GM23338 (cell line): ENCODE data around the gene NOP9. TPM values are rescaled to one million over a fixed set of nuclear protein-coding genes. Genes with fewer than 3 reads are reported as not detected.

Experiments used
- ATAC-seq: fragments of 200-7000 bp; cut with Tn5 transposase; 3 replicates; pipeline ENCODE4 v1.9.1; 2020
- DNase-seq: peaks from one replicate; pipeline ENCODE4 v3.0.0-alpha.2; 2015; ENCODE audit warnings: low spot score
- H2AFZ ChIP-seq: fragments of 200-600 bp; sonication (generic); 2 replicates; pipeline ENCODE4 v1.8.0; 2016; ENCODE audit warnings: antibody characterized with exemption, mild to moderate bottlenecking, moderate library complexity
- H3F3A ChIP-seq: fragments of 200-600 bp; sonication (generic); replicated peaks from 2 replicates; pipeline ENCODE4 v1.8.0; 2017; ENCODE audit warnings: antibody characterized with exemption, mixed run types, low read depth
- H3K27ac ChIP-seq: fragments of 200-600 bp; sonication (generic); 2 replicates; pipeline ENCODE4 v1.6.1; 2016; ENCODE audit warnings: low read depth
- H3K27me3 ChIP-seq: fragments of 200-600 bp; sonication (generic); 2 replicates; pipeline ENCODE4 v1.8.0; 2016; ENCODE audit warnings: mild to moderate bottlenecking, mixed run types, moderate library complexity; ENCODE audit not compliant: insufficient read depth
- H3K36me3 ChIP-seq: fragments of 200-600 bp; sonication (generic); 2 replicates; pipeline ENCODE4 v1.8.0; 2016; ENCODE audit warnings: mild to moderate bottlenecking; ENCODE audit not compliant: insufficient read depth
- H3K4me1 ChIP-seq: fragments of 200-600 bp; sonication (generic); 2 replicates; pipeline ENCODE4 v1.8.0; 2016; ENCODE audit warnings: mild to moderate bottlenecking, moderate library complexity; ENCODE audit not compliant: insufficient read depth
- H3K4me2 ChIP-seq: fragments of 200-600 bp; sonication (generic); 2 replicates; pipeline ENCODE4 v1.7.1; 2017; ENCODE audit warnings: mixed run types
- H3K4me3 ChIP-seq: fragments of 200-600 bp; sonication (generic); 2 replicates; pipeline ENCODE4 v1.6.1; 2016; ENCODE audit warnings: mixed run types
- H3K79me2 ChIP-seq: fragments of 200-600 bp; sonication (generic); replicated peaks from 2 replicates; pipeline ENCODE4 v1.8.0; 2017; ENCODE audit warnings: mild to moderate bottlenecking; ENCODE audit not compliant: insufficient read depth
- H3K9me2 ChIP-seq: fragments of 200-600 bp; sonication (generic); 2 replicates; pipeline ENCODE4 v1.8.0; 2017; ENCODE audit not compliant: insufficient read depth
- H4K20me1 ChIP-seq: fragments of 200-600 bp; sonication (generic); replicated peaks from 2 replicates; pipeline ENCODE4 v1.8.0; 2017; ENCODE audit warnings: mild to moderate bottlenecking; ENCODE audit not compliant: insufficient read depth
- H3K27ac Mint-ChIP-seq: 2 replicates; pipeline ENCODE4 v1.8.0; 2020; ENCODE audit warnings: inconsistent platforms, mild to moderate bottlenecking, moderate library complexity, mixed read lengths
- H3K27me3 Mint-ChIP-seq: 3 replicates; pipeline ENCODE4 v1.8.0; 2022; ENCODE audit warnings: low read depth, mild to moderate bottlenecking, moderate library complexity, mixed read lengths, inconsistent platforms; ENCODE audit not compliant: insufficient read depth, poor library complexity
- H3K36me3 Mint-ChIP-seq: 3 replicates; pipeline ENCODE4 v1.8.0; 2021; ENCODE audit warnings: low read depth, mild to moderate bottlenecking, inconsistent platforms, moderate library complexity, mixed read lengths
- H3K4me1 Mint-ChIP-seq: 3 replicates; pipeline ENCODE4 v1.8.0; 2020; ENCODE audit warnings: mild to moderate bottlenecking, inconsistent platforms, mixed read lengths
- H3K4me3 Mint-ChIP-seq: 3 replicates; pipeline ENCODE4 v1.8.0; 2021; ENCODE audit warnings: moderate library complexity, mild to moderate bottlenecking, inconsistent platforms, mixed read lengths
- H3K9me3 Mint-ChIP-seq: 3 replicates; pipeline ENCODE4 v1.8.0; 2020; ENCODE audit warnings: moderate library complexity, mild to moderate bottlenecking, inconsistent platforms, mixed read lengths
- CREB1 ChIP-seq: fragments of 250-450 bp; sonication (Bioruptor Pico); IDR thresholded peaks from 2 replicates; pipeline ENCODE4 v1.5.0; 2020; ENCODE audit warnings: low read depth, mild to moderate bottlenecking, moderate library complexity
- CTCF ChIP-seq, 2 experiments: fragments of 200-600 bp in 1 of 2; sonication (generic) in 1 of 2; conservative IDR thresholded peaks; 2 replicates each; pipeline versions ENCODE4 v1.5.1 to v1.6.1; 2016 to 2017; ENCODE audit warnings: antibody characterized with exemption in 2 of 2, low read depth in 2 of 2, mild to moderate bottlenecking in 2 of 2, moderate library complexity in 1 of 2
- EZH2phosphoT487 ChIP-seq: fragments of 200-600 bp; sonication (generic); IDR thresholded peaks from one replicate; pipeline ENCODE4 v1.8.1; 2018; ENCODE audit warnings: antibody characterized with exemption; ENCODE audit not compliant: unreplicated experiment
- REST ChIP-seq: IDR thresholded peaks from one replicate; pipeline ENCODE4 v1.6.1; 2018; ENCODE audit warnings: antibody characterized with exemption; ENCODE audit not compliant: unreplicated experiment
- STAT1 ChIP-seq: IDR thresholded peaks from one replicate; pipeline ENCODE4 v1.6.1; 2016; ENCODE audit warnings: antibody characterized with exemption; ENCODE audit not compliant: unreplicated experiment
- ZNF114 ChIP-seq: fragments of 250-450 bp; sonication (Bioruptor Pico); IDR thresholded peaks from 2 replicates; pipeline ENCODE4 v1.5.0; 2020; ENCODE audit warnings: mild to moderate bottlenecking, moderate library complexity
- ZNF331 ChIP-seq: fragments of 250-450 bp; sonication (Bioruptor Pico); IDR thresholded peaks from 2 replicates; pipeline ENCODE4 v1.5.0; 2020; ENCODE audit warnings: low read depth, mild to moderate bottlenecking, moderate library complexity
- polyA plus RNA-seq: library from polyadenylated mRNA; unstranded; fragments of >200 nt; fragmentation: Nextera tagmentation; extraction: Ambion mirVana; gene quantifications from 2 replicates; pipeline ENCODE4 v1.2.1, GENCODE V29; 2016
- total RNA-seq: library from RNA; depleted of rRNA; stranded (reverse); fragments of >200 nt; shearing (Covaris generic); gene quantifications from 2 replicates; pipeline ENCODE4 v1.2.3, GENCODE V29; 2014

NOP9 gene
- total and polyA plus RNA-seq, 2 experiments from 2014 or later: 7.9 to 32.8 TPM

GRCh38 chr14:24310646-24311604 is 11.3 kb downstream of the NOP9 start, which contains the start of gene LTB4R:
Gene LTB4R (plus strand): TSS chr14:24311502. CDS start chr14:24315652, 4,150 bp downstream.
- Histone ChIP-seq H3K4me1 (peaks cover 4% of the 10 kb centered on the region; the same call in 1 of the 2 replicates), H3K4me3 (peak within 1 kb of the TSS; percentile 51), H3F3A (no peaks in the 10 kb centered on the region), H3K4me2 (peak within 1 kb of the TSS; percentile 68), H3K27ac (no peak within 1 kb of the TSS), H2AFZ (no peak within 1 kb of the TSS), H3K79me2 (no peaks in the 10 kb centered on the region), H3K9me2 (no peaks in the 10 kb centered on the region), H4K20me1 (no peaks in the 10 kb centered on the region; the same call in none of the 2 replicates), H3K36me3 (no peaks in the 10 kb centered on the region), H3K27me3 (peaks cover 18% of the 10 kb centered on the region; the same call in 1 of the 2 replicates)
- DNase-seq: peak; percentile 79
- Mint-ChIP-seq H3K9me3 (no peaks in the 10 kb centered on the region), H3K27me3 (peaks cover 32% of the 10 kb centered on the region), H3K4me3 (peak within 1 kb of the TSS; percentile 63), H3K36me3 (peaks cover 33% of the 10 kb centered on the region), H3K4me1 (peaks cover 15% of the 10 kb centered on the region), H3K27ac (no peak within 1 kb of the TSS)
- peak; percentile 79 for ATAC-seq
- TF ChIP-seq EZH2phosphoT487: no peak
- TF ChIP-seq ZNF331 (CRISPR knock-in tag): no peak
- peak in 1 of 2 experiments; percentile 42; a peak in 1 of 4 replicates for TF ChIP-seq CTCF (conservative IDR thresholded peaks at IDR 0.05; ENCODE audit: low read depth in 2 of 2)
- TF ChIP-seq ZNF114 (CRISPR knock-in tag): no peak

- H3K4me1 Mint-ChIP-seq: peaks cover 15% of the 10 kb centered on the region
- no peak overlapping the region for H3K27ac ChIP-seq
- no peaks in the 10 kb centered on the region; the same call in none of the 2 replicates for H4K20me1 ChIP-seq
- no peaks in the 10 kb centered on the region for H3K9me3 Mint-ChIP-seq
- no peak overlapping the region for H2AFZ ChIP-seq
- peaks cover 25% of the 10 kb centered on the region for H3K27me3 ChIP-seq
- H3K36me3 Mint-ChIP-seq: peaks cover 22% of the 10 kb centered on the region
- H3K27ac Mint-ChIP-seq: no peak overlapping the region
- H3K36me3 ChIP-seq: no peaks in the 10 kb centered on the region
- ATAC-seq: no peak
- H3K4me3 ChIP-seq: peak overlapping the region; percentile 51
- DNase-seq: no peak
- H3K9me2 ChIP-seq: no peaks in the 10 kb centered on the region
- no peaks in the 10 kb centered on the region for H3F3A ChIP-seq
- H3K27me3 Mint-ChIP-seq: peaks cover 36% of the 10 kb centered on the region
- H3K79me2 ChIP-seq: no peaks in the 10 kb centered on the region
- H3K4me1 ChIP-seq: peaks cover 4% of the 10 kb centered on the region; the same call in 1 of the 2 replicates
- H3K4me3 Mint-ChIP-seq: peak overlapping the region; percentile 61
- peak overlapping the region; percentile 68; the same call in 1 of the 2 replicates for H3K4me2 ChIP-seq
- TF ChIP-seq CREB1: no peak
- no peak for TF ChIP-seq REST
- no peak for TF ChIP-seq STAT1
Observed at GRCh38 chr14:24311837-24312615, 12.4 kb downstream of the NOP9 start.
